HG03097 (cell line): ENCODE data around the gene YKT6.

Source experiments
- ATAC-seq: cut with Tn5 transposase; IDR thresholded peaks from one replicate; pipeline ENCODE4 v1.9.1; 2021; ENCODE audit not compliant: unreplicated experiment, low FRiP score

YKT6 gene

DNA sequence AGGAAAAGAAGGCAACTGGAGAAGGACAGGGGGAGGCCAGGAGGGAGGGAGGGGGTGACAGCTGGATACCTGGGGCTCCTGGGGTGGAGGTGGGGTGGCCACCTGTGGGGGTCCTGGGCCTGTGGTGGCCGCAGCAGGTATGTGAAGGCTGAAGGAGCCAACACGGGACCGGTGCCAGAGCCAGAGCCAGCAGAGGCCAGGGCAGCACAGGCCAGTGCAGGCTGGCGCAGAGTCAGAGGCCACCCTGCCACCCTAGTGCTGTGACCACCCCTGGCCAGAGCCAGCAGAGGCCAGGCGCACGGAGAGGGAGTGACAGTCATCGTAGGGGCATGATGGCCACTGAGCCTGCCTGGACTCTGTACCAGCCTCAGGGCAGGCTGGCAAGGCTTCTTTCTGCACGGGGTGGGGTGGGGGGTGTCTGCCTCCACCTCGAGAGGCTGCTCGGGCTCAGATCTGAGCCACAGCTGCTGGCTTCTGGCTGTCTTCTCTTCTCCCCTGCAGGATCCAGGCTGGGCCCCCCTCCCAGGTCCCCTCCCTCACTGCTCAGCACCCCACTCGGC, 28.8 kb downstream of the YKT6 start:
- no peak for ATAC-seq

GRCh38 chr7:44230286-44230685, 29.5 kb downstream of the YKT6 start:
- no peak for ATAC-seq

DNA sequence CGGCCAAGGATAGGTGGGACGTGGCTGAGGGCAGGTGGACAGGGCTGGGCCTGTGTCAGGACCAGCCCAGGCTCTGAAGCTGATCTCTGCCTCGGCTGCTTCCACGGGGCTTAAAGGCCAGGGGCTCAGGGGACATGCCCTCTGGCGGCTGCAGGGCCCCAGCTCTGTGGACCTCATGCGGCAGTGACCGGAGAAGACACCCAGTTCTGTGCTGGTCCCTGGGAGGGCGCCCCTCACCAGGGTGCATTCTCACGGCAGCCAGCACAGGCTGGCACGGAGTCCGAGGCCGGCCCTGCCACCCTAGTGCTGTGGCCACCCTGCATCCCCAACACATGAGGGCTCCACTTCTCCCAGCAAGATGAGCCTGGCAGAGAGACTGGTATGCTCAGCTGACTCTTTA, 30.3 kb downstream of the YKT6 start:
- no peak for ATAC-seq

DNA sequence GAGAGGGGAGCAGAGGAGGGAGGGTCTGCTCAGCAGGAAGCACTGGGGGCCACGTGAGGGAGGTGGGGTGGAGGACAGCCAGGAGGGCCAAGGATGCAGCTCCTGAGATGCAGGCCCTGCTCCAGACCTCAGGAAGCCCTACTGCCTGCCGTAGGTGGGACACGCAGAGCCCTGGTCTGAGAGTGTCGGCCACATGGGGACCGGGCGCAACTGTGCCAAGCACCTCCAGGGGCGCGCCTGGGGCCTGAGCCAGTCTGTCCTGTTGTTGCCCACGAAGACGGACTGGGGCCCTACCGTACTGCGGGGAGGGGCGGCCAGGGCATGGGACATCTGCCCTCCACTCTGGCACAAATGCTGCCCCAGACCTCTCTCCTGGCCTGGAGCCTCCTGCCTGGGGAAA, 31.6 kb downstream of the YKT6 start:
- no peak for ATAC-seq

DNA sequence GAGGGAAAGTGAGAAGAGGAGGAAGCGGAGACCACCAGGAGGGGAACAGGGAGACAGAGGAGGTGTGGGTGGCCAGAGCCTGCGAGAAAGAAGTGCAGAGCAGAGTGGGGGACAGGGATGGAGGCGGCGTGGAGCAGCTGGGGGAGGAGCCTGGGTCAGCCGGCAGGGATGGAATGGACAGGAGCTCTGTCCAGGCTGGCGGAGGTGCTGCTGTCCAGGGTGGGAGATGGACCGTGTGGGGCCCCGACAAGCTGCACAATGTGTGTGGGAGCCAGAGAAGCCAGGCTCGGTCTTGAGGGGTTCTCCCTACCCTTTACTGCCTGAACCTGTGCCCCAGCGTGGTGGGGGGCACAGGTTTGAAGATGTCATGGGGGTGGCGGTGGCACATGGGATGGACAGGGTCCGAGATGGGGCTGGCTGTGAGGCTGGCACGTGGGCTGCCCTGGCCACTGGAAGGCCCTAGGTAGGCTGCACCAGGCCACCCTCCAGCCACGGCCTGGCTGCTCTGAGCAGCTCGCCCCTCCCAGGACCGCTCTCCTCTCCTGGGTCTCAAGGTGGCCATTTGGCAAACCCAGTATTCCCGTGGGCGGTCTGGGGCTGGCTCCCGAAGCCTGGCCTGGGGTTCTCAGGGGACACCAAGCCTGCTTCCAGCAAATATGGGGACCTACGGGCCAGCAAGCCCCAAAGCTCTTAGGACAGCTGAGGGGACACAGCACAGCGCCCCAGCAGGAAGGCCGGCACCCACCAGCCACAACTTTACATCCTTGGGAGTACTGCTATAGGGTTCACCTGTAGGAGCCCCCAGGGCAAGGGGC, 32.3 kb downstream of the YKT6 start:
- ATAC-seq = no peak

DNA sequence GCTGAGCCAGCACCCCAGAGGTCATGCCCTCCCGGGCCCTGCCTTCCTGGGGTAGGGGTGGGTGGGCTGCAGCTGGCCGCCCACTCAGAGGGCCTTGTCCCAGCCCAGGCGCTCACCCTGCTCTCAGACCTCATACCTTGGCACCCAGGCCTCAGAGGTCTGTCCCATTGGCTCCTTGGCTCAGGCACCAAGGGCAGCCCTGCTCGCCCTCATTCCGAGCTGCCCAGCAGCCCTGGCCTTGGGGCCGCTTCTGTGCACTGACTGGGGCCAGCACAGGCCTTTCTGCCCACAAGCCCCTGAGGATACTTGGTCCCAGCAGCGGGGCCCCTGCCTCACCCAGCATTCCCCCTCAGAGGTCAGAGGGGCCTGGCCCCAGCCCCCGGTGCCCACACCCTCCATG, 34.3 kb downstream of the YKT6 start:
- ATAC-seq = no peak

DNA sequence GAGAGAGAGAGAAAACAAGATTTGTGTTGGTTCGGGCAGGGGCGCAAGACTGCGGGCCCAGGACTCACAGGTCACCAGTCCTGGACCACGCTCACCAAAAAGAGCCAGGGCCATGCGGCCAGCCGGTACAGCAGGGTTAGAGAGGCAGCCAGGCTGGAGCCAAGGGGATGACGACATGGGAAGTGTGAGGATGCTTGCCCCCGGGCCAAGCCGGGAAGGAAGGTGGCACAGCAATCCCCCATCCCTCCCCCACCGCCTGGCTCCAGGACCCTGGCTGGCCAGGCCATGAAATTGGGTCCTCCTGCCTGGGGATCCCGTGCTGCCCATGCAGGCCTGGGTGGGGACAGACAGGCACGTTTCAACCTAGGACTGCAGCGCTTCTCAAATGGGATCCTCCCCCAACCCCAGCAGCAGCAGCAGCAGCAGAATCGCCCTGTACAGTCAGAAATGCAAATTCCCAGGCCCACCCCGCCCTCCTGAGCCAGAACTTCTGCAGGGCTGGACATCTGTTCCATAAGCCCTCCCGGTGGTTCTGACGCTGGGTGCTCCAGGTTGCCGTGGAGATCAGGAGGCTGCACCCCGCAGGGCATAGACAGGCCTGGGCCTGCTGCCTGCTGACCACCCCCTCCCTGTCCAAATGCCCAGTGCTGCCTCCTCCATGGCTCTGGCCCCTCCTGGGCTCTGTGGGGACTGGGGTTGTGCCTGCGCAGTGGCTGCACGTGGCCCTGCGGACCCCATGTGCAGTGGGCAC, 35.0 kb downstream of the YKT6 start:
- ATAC-seq = no peak

DNA sequence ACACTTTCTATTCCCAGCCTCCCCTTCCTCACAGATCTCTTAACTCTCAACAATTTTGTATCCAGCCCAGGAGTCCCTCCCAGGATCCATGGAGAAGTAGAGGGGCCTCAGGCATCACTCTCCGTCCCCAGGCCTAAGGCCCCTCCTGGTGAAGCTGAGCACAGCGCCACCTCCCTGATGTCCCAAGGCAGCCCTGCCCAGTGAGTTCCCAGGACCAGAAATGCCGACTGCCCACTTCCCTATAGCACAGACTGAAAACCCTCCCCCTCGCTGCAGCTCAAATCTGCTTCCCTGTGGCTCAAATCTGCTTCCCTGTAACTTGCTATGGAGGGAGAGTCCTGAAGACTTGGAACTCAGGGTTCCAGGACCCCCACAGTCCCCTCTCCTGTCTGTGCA, 35.6 kb downstream of the YKT6 start:
- no peak for ATAC-seq

DNA sequence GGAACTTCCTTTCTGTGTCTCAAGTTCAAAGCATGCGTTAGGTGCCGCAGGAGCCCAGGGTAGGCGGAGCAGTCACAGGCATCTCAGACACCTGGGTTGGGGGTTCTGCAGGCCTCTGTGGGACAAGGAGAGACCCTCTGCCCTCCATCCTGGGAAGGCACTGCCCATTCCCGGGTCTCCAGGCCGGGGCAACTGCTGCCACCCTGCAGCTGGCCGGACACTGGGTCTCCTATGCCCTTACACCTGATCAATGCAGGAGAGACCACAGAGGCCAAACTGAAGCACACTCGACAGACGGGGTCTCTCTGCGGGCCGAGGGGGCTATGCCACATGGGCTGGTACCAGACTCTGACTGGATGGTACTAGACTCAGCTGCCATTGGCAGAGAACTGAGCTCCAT, 36.9 kb downstream of the YKT6 start:
- ATAC-seq = no peak

GRCh38 chr7:44238116-44238695, 37.4 kb downstream of the YKT6 start:
- no peak for ATAC-seq

DNA sequence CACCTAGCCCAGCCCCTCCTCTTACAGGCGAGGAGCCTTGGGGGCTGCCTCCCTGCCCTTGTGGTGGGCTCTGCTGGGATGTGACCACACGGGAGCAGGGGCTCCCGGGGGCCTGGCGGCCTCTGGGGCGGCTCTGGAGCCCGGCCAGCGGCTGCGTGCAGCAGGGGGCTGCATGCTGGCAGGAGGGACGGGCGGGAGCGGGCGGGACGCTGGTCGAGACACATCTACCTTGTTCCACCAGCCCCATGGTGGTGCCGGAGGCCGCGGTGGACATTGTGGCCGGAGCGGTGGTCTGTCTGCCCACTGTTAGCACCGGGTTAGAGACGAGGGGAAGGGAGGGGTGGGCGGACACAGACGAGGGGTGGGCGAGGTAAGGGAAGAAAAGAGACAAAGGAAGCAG, 38.6 kb downstream of the YKT6 start:
- ATAC-seq = no peak

GRCh38 chr7:44240376-44240775, 39.6 kb downstream of the YKT6 start:
- no peak for ATAC-seq

DNA sequence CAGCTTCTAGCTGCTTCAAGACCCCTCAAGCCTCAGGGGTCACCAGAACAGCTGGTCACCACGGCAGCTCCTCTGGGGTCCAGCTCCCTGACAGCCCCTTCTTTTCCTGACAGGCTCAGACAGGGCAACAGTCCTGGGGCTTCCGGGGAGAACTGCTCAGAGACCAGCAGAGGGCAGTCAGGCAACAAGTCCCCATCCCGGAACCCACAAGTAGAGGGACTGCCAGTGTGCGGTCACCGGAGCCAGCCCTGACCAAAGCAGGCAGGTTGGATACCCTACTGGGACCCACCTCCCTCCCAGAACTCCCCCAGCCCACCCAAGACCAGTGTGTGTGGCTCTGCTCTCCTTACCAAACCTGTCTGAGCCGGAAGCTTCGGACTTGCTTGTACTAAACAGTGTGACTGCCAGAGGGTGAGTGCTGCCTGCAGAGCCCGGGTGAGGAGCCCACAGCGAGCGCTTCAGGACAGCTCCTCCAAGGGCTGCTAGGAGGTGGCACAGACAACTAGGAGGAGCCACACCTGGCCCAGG, 40.3 kb downstream of the YKT6 start:
- no peak for ATAC-seq

- no peak for ATAC-seq
Observed at GRCh38 chr7:44242091-44242490, 41.3 kb downstream of the YKT6 start.

- ATAC-seq = no peak
Observed at GRCh38 chr7:44244282-44244681, 43.5 kb downstream of the YKT6 start.

GRCh38 chr7:44246396-44247113, 45.8 kb downstream of the YKT6 start:
- ATAC-seq = no peak

DNA sequence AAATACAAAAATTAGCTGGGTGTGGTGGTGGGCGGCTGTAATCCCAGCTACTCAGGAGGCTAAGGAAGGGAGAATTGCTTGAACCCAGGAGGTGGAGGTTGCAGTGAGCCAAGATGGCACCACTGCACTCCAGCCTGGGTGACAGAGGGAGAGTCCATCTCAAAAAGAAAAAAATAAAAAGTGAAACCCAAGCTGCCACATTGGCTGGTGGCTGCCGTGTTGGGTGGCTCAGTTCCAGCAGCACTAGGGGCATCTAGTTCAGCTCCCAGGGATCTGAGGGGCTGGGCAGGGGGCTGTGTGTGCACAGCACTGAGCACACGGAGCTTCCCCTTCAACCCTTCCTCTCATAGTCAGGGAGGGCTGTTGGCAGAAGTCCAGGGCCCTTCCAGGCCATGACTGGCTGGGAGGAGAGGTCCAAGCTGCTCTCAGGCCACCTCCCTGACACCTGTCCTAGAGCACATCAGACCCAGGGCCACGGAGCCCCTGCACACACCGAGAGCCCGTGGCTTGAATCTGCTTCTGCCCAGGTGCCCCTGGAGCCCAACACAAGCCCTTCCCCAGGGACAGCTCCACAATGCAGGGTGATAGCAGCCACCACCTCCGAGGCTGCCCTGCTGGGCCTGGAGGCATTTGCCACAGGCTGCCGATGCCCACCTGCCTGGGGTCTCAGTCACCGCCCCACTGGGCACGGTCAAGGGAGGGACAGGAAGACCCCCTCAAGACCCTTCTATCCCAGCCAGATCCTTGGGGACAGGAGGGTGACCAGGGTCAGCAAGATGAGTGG, 47.3 kb downstream of the YKT6 start:
- no peak for ATAC-seq

DNA sequence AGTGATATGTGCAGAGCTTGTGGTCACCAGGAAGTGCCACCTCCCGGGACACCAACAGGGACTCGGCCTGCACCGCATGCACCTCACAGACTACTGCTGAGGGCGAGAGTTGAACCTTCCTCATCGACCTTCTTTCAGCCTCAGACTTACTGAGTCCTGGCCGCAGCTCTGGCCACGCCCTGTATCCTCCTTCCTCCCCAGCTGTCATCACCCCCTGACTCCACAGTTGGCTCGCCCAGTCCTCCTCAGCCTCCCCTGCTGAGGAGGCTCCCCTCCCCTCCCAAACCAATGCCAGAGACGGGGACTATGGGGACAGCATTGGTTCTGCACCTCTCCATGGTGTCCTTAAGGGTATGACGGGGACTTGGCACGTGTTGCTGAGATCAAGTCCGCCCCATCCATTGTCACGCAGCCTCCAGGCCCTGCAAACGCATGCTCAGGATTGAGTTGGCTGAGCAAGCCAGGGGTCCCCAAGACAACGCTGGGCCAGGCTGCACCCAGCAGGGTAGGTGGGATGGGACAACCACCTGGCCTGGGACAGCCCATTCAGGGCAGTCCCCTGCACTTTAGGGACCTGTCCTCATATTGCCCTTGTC, 49.0 kb downstream of the YKT6 start:
- ATAC-seq = no peak

DNA sequence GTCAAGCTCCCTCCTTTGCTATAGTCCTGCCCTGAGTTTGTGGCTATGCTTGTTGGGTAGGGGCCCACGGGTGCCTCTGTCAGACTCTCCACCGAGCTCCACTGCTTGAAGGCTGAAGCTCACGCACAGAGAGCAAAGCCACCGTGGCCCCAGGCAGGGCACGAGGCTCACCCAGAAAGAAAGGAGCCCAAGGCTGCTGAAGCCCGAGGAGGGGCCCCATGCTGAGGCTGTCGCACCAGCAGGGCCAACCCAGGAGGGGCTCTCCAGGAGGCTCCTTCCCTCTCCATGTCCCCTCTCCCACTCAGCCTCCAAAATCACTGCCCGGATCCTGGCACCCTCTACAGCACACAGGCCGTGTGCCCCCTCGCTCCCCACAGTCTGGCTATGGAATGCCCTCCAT, 50.5 kb downstream of the YKT6 start:
- ATAC-seq = no peak
